A549 (cell line): ENCODE data around the gene MXI1. TPM values are rescaled to one million over a fixed set of nuclear protein-coding genes. Genes with fewer than 3 reads are reported as not detected.

Experiments
- ATAC-seq, 2 experiments: fragments of 200-7000 bp in 1 of 2; fragments of >200 bp in 1 of 2; cut with Nextera tagmentation in 1 of 2; cut with Tn5 transposase in 1 of 2; 3 replicates each; pipeline versions ENCODE4 v1.8.0 to v1.9.1; 2018 to 2020; ENCODE audit warnings: mild to moderate bottlenecking in 1 of 2, moderate library complexity in 1 of 2
- CTCF ChIA-PET: fragments of 300-600 bp; sonication (Branson Sonifier 250); formaldehyde crosslinking; extraction: SDS; loops from one replicate; lab custom pipeline; 2021; ENCODE audit warnings: antibody characterized with exemption, inconsistent platforms; lab: Yijun Ruan, JAX
- POLR2A ChIA-PET: fragments of 350-600 bp; formaldehyde crosslinking; extraction: SDS; loops from one replicate; lab custom pipeline; 2021; ENCODE audit warnings: antibody characterized with exemption, inconsistent platforms; lab: Yijun Ruan, JAX
- DNase-seq, 2 experiments: peaks; one replicate each; pipeline versions ENCODE4 v3.0.0 to v3.0.0-alpha.2; 2011 to 2016; ENCODE audit warnings: low read depth in 1 of 2, low spot score in 1 of 2
- FAIRE-seq: peaks from 2 replicates; lab custom pipeline; 2011; peaks lifted over from hg19 to GRCh38; lab: Jason Lieb, UNC
- H3K27ac ChIP-seq, 2 experiments: fragments of >200 bp; sonication (Bioruptor Twin); formaldehyde crosslinking; 3 replicates each; pipeline ENCODE4 v1.5.1; 2016 to 2017
- H3K4me1 ChIP-seq: fragments of >200 bp; sonication (Bioruptor Twin); formaldehyde crosslinking; 3 replicates; pipeline ENCODE4 v1.6.1; 2016
- H3K4me2 ChIP-seq: fragments of >200 bp; sonication (Bioruptor Twin); formaldehyde crosslinking; 3 replicates; pipeline ENCODE4 v1.6.1; 2016
- H3K4me3 ChIP-seq: fragments of >200 bp; sonication (Bioruptor Twin); formaldehyde crosslinking; 3 replicates; pipeline ENCODE4 v1.5.1; 2016
- H3K9me3 ChIP-seq: fragments of >200 bp; sonication (Bioruptor Twin); formaldehyde crosslinking; 3 replicates; pipeline ENCODE4 v1.6.1; 2016
- ATOH8 ChIP-seq: fragments of 250-450 bp; sonication (Bioruptor Pico); IDR thresholded peaks from 2 replicates; pipeline ENCODE4 v1.5.0; 2020; ENCODE audit warnings: low read depth, mild to moderate bottlenecking, moderate library complexity
- CBX2 ChIP-seq: fragments of 200-600 bp; sonication (generic); IDR thresholded peaks from 2 replicates; pipeline ENCODE4 v1.6.1; 2016; ENCODE audit warnings: low read depth, mild to moderate bottlenecking, borderline replicate concordance
- CBX8 ChIP-seq: fragments of 200-600 bp; sonication (generic); IDR thresholded peaks from 2 replicates; pipeline ENCODE4 v1.6.1; 2016
- CEBPB ChIP-seq, 2 experiments: fragments of >200 bp in 1 of 2; sonication (Bioruptor Twin) in 1 of 2; formaldehyde crosslinking in 1 of 2; IDR thresholded peaks; 2 replicates each; pipeline ENCODE4 v1.6.1; 2012 to 2016
- CHD2 ChIP-seq: fragments of 150-350 bp; IDR thresholded peaks from 2 replicates; pipeline ENCODE4 v1.6.1; 2014; ENCODE audit warnings: low read length; ENCODE audit not compliant: partially characterized antibody
- E2F6 ChIP-seq: IDR thresholded peaks from 2 replicates; pipeline ENCODE4 v1.6.1; 2012; ENCODE audit warnings: low read depth, borderline replicate concordance
- EHMT2 ChIP-seq: fragments of 200-600 bp; sonication (generic); IDR thresholded peaks from 2 replicates; pipeline ENCODE4 v1.6.1; 2016; ENCODE audit warnings: antibody characterized with exemption, low read depth, mild to moderate bottlenecking, moderate library complexity
- EP300 ChIP-seq, 2 experiments: fragments of >200 bp; sonication (Bioruptor Twin); formaldehyde crosslinking; IDR thresholded peaks; 2 replicates in 1 of 2; 3 replicates in 1 of 2; pipeline ENCODE4 v1.6.1; 2016 to 2017
- FOSL2 ChIP-seq, 2 experiments: fragments of 450-650 bp in 1 of 2; fragments of >200 bp in 1 of 2; sonication (Bioruptor Twin) in 1 of 2; formaldehyde crosslinking; IDR thresholded peaks; 2 replicates each; pipeline versions ENCODE4 v1.5.0 to v1.6.1; 2016 to 2020; ENCODE audit warnings: mild to moderate bottlenecking in 1 of 2, moderate library complexity in 1 of 2
- FOXS1 ChIP-seq: fragments of 250-450 bp; sonication (Bioruptor Pico); IDR thresholded peaks from 2 replicates; pipeline ENCODE4 v1.5.0; 2020; ENCODE audit warnings: mild to moderate bottlenecking, moderate library complexity
- GATA3 ChIP-seq: IDR thresholded peaks from 2 replicates; pipeline ENCODE4 v1.6.1; 2012; ENCODE audit warnings: borderline replicate concordance
- HDAC2 ChIP-seq: fragments of 200-600 bp; sonication (generic); IDR thresholded peaks from 2 replicates; pipeline ENCODE4 v1.6.1; 2016
- HEYL ChIP-seq: fragments of 250-450 bp; sonication (Bioruptor Pico); IDR thresholded peaks from 2 replicates; pipeline ENCODE4 v1.8.0; 2021; ENCODE audit warnings: mild to moderate bottlenecking, moderate library complexity
- HMGXB4 ChIP-seq: fragments of 250-450 bp; sonication (Bioruptor Pico); IDR thresholded peaks from 2 replicates; pipeline ENCODE4 v1.5.0; 2021; ENCODE audit warnings: mild to moderate bottlenecking, moderate library complexity, borderline replicate concordance
- HOXA7 ChIP-seq: fragments of 250-450 bp; sonication (Bioruptor Pico); IDR thresholded peaks from 2 replicates; pipeline ENCODE4 v1.5.0; 2020; ENCODE audit warnings: mild to moderate bottlenecking, moderate library complexity
- HOXB13 ChIP-seq: fragments of 250-450 bp; sonication (Bioruptor Pico); IDR thresholded peaks from 2 replicates; pipeline ENCODE4 v1.5.0; 2020; ENCODE audit warnings: low read depth, mild to moderate bottlenecking, moderate library complexity
- HOXB5 ChIP-seq: fragments of 250-450 bp; sonication (Bioruptor Pico); IDR thresholded peaks from 2 replicates; pipeline ENCODE4 v1.5.0; 2020; ENCODE audit warnings: mild to moderate bottlenecking, moderate library complexity
- JUN ChIP-seq, 2 experiments: fragments of >200 bp; sonication (Bioruptor Twin); formaldehyde crosslinking; IDR thresholded peaks; 2 replicates in 1 of 2; 3 replicates in 1 of 2; pipeline ENCODE4 v1.6.1; 2016 to 2017
- KDM1A ChIP-seq: fragments of 200-600 bp; sonication (generic); IDR thresholded peaks from 2 replicates; pipeline ENCODE4 v1.6.1; 2016; ENCODE audit warnings: low read depth, mild to moderate bottlenecking
- KDM5A ChIP-seq: fragments of 200-600 bp; sonication (generic); IDR thresholded peaks from 2 replicates; pipeline ENCODE4 v1.6.1; 2016; ENCODE audit warnings: antibody characterized with exemption, mild to moderate bottlenecking
- MAZ ChIP-seq: fragments of 150-350 bp; IDR thresholded peaks from 2 replicates; pipeline ENCODE4 v1.6.1; 2014; ENCODE audit warnings: antibody characterized with exemption, low read depth, low read length, borderline replicate concordance
- MYC ChIP-seq: IDR thresholded peaks from 2 replicates; pipeline ENCODE4 v1.6.1; 2012; ENCODE audit warnings: mild to moderate bottlenecking, inconsistent platforms, low read length, improper control_type of control experiment, borderline replicate concordance
- PHF8 ChIP-seq: fragments of 200-600 bp; sonication (generic); IDR thresholded peaks from 2 replicates; pipeline ENCODE4 v1.6.1; 2016; ENCODE audit warnings: low read depth, mild to moderate bottlenecking, antibody characterized with exemption, moderate library complexity, borderline replicate concordance
- POLR2A ChIP-seq: IDR thresholded peaks from 2 replicates; pipeline ENCODE4 v1.6.1; 2012; ENCODE audit warnings: mild to moderate bottlenecking, low read length
- RFX5 ChIP-seq: fragments of 450-650 bp; IDR thresholded peaks from 2 replicates; pipeline ENCODE4 v1.7.1; 2014; ENCODE audit warnings: antibody characterized with exemption, mild to moderate bottlenecking, moderate library complexity
- TFCP2L1 ChIP-seq: fragments of 250-450 bp; sonication (Bioruptor Pico); IDR thresholded peaks from 2 replicates; pipeline ENCODE4 v1.5.0; 2021; ENCODE audit warnings: mild to moderate bottlenecking
- ZC3H11A ChIP-seq: fragments of 450-650 bp; IDR thresholded peaks from 2 replicates; pipeline ENCODE4 v1.6.1; 2014; ENCODE audit warnings: antibody characterized with exemption, mild to moderate bottlenecking
- ZFP36 ChIP-seq: fragments of 450-650 bp; IDR thresholded peaks from 2 replicates; pipeline ENCODE4 v1.6.1; 2014; ENCODE audit warnings: borderline replicate concordance; ENCODE audit not compliant: partially characterized antibody
- WGBS: methylation state at CpG from one replicate; pipeline ENCODE4 v1.1.6; 2017; ENCODE audit errors: missing lambda C conversion rate; 5-methylcytosine and 5-hydroxymethylcytosine counted together
- polyA plus RNA-seq, 4 experiments: library from polyadenylated mRNA; depleted of rRNA in 3 of 4; stranded (reverse); fragments of >200 nt; fragmentation: RNase III in 1 of 4; extraction: RNeasy Plus Mini Kit Qiagen cat#74134 plus additional on column Dnase treatment in 1 of 4; gene quantifications; 2 replicates in 3 of 4; 3 replicates in 1 of 4; pipeline ENCODE4 v1.2.3, GENCODE V29; 2011 to 2017
- TF ChIP-seq, protein P1 (sequence below): IDR thresholded peaks from 2 replicates; pipeline ENCODE4 v1.6.1; 2012
- TF ChIP-seq, protein P2 (sequence below): IDR thresholded peaks from 2 replicates; pipeline ENCODE4 v1.6.1; 2012

MXI1 gene
- polyA plus RNA-seq, 2 of the 4 experiments (the other 2 are of a cell fraction), result 7.1 to 15.7 TPM

GRCh38 chr10:110210674-110211464, 3.5 kb downstream of the MXI1 start:
- WGBS, result 2% methylated on average over 50 of the region's 61 CpGs
- peak; percentile 49 to 76 for ATAC-seq

More at GRCh38 chr10:110210674-110211464, 3.5 kb downstream of the MXI1 start:
- Histone ChIP-seq H3K27ac (peak overlapping the region; percentile 82 to 90), H3K9me3 (no peaks in the 10 kb centered on the region), H3K4me1 (peaks cover 20% of the 10 kb centered on the region), H3K4me2 (peak overlapping the region; percentile 99), H3K4me3 (peak overlapping the region; percentile 64)
- POLR2A ChIA-PET, result interaction anchor here (0.7 to 2.6 kb wide), 11 partner anchors 8 to 327 kb away, joined by 3 to 24 read pairs (median 6); partner anchors contain the start of genes ADD3 and SMNDC1
- peak; percentile 98 to 100 for DNase-seq
- CTCF ChIA-PET, result interaction anchor here (0.9 to 11.8 kb wide), 5 partner anchors 11 to 327 kb away, joined by 3 to 176 read pairs (median 9); no protein-coding TSS in a partner anchor
- peak; percentile 73 for FAIRE-seq
- TF ChIP-seq HOXB5 (CRISPR knock-in tag) (no peak), ZC3H11A (no peak), TFCP2L1 (CRISPR knock-in tag) (no peak), KDM1A (no peak), ATOH8 (no peak), POLR2A (no peak), HOXA7 (CRISPR knock-in tag) (no peak), MAZ (0 out of 2 replicates have a peak, but pooled peaks have one; percentile 79), EP300 (IDR thresholded peaks at IDR 0.05) (no peak), KDM5A (0 out of 2 replicates have a peak, but pooled peaks have one; percentile 6), GATA3 (0 out of 2 replicates have a peak, but pooled peaks have one; percentile 52), RFX5 (peak; percentile 100), ZFP36 (no peak), CBX2 (no peak), MYC (peak; percentile 98), PHF8 (peak; percentile 30; the same call in 1 of the 2 replicates), HOXB13 (CRISPR knock-in tag) (no peak), FOSL2 (IDR thresholded peaks at IDR 0.05) (no peak), FOSL2 (CRISPR knock-in tag; IDR thresholded peaks at IDR 0.05) (no peak), HEYL (no peak), CHD2 (peak; percentile 52), E2F6 (peak; percentile 62; the same call in 1 of the 2 replicates), JUN (IDR thresholded peaks at IDR 0.05) (peak in 1 of 2 experiments; percentile 34; a peak in 3 of 5 replicates), CBX8 (no peak), HMGXB4 (CRISPR knock-in tag) (no peak), EHMT2 (no peak), CEBPB (IDR thresholded peaks at IDR 0.05) (0 out of 4 replicates have a peak, but pooled peaks of 1 of the 2 experiments have one; percentile 17), FOXS1 (CRISPR knock-in tag) (no peak), HDAC2 (no peak)
- TF ChIP-seq, protein P1, sequence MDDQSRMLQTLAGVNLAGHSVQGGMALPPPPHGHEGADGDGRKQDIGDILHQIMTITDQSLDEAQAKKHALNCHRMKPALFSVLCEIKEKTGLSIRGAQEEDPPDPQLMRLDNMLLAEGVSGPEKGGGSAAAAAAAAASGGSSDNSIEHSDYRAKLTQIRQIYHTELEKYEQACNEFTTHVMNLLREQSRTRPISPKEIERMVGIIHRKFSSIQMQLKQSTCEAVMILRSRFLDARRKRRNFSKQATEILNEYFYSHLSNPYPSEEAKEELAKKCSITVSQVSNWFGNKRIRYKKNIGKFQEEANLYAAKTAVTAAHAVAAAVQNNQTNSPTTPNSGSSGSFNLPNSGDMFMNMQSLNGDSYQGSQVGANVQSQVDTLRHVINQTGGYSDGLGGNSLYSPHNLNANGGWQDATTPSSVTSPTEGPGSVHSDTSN, result no peak
- TF ChIP-seq, protein P2, sequence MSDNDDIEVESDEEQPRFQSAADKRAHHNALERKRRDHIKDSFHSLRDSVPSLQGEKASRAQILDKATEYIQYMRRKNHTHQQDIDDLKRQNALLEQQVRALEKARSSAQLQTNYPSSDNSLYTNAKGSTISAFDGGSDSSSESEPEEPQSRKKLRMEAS, result peak; percentile 98
